ENCODE data around the gene IL17RC.

- TF ChIP-seq POLR2AphosphoS5 (IDR thresholded peaks at IDR 0.05), result no peak
- TF ChIP-seq POLR2A (IDR thresholded peaks at IDR 0.05), result no peak
- no peak for TF ChIP-seq CTCF (IDR thresholded peaks at IDR 0.05)
Measured at GRCh38 chr3:9889405-9889804, 27.5 kb upstream of the IL17RC start.

Measured in transverse colon (tissue), 4 donors.